Activated naive CD4-positive, alpha-beta T cell treated with anti-CD3 and anti-CD28 coated beads, Interleukin-2, amount 10 ng/mL, durations not matched to agents 7 days and 5 days (primary cell): ENCODE measurements around the gene ISLR2.
"Not testable (repeated sequence)": the region's sequence is repeated elsewhere in the genome, so short reads cannot be mapped to it uniquely, and the experiment has no call there.

Experiments
- CTCF ChIA-PET: fragments of 350-600 bp; sonication (Branson Sonifier 250); formaldehyde crosslinking; loops from one replicate; lab custom pipeline; 2021; ENCODE audit warnings: antibody characterized with exemption; lab: Charles Lee
- DNase-seq: peaks from one replicate; pipeline ENCODE4 v3.0.0-alpha.2; 2020
- H3K27ac Mint-ChIP-seq: one replicate; pipeline ENCODE4 v1.8.0; 2021; ENCODE audit warnings: mild to moderate bottlenecking, moderate library complexity, mixed read lengths
- H3K27me3 Mint-ChIP-seq: one replicate; pipeline ENCODE4 v1.8.0; 2021; ENCODE audit warnings: mild to moderate bottlenecking, mixed read lengths
- H3K36me3 Mint-ChIP-seq: one replicate; pipeline ENCODE4 v1.8.0; 2021; ENCODE audit warnings: mixed read lengths
- H3K4me1 Mint-ChIP-seq: one replicate; pipeline ENCODE4 v1.8.0; 2021; ENCODE audit warnings: mixed read lengths
- H3K4me3 Mint-ChIP-seq: one replicate; pipeline ENCODE4 v1.8.0; 2021; ENCODE audit warnings: mild to moderate bottlenecking, moderate library complexity, mixed read lengths
- H3K9me3 Mint-ChIP-seq: one replicate; pipeline ENCODE4 v1.8.0; 2021; ENCODE audit warnings: mixed read lengths

ISLR2 gene

GRCh38 chr15:74130155-74130848 is at the start of gene ISLR2:
Gene ISLR2 (plus strand): TSS chr15:74130586. CDS start chr15:74132755, 2,169 bp downstream.
- H3K27me3 Mint-ChIP-seq: peaks cover 97% of the 10 kb centered on the region
- peak within 1 kb of the TSS; percentile 78 for H3K27ac Mint-ChIP-seq
- CTCF ChIA-PET: no interaction called here
- H3K4me1 Mint-ChIP-seq: peaks cover 18% of the 10 kb centered on the region
- no peaks in the 10 kb centered on the region for H3K9me3 Mint-ChIP-seq
- peak within 1 kb of the TSS; percentile 2 for H3K4me3 Mint-ChIP-seq
- peaks cover 4% of the 10 kb centered on the region for H3K36me3 Mint-ChIP-seq
- DNase-seq: no peak

- H3K27me3 Mint-ChIP-seq, CTCF ChIA-PET, H3K4me1 Mint-ChIP-seq, DNase-seq, H3K27ac Mint-ChIP-seq, H3K9me3 Mint-ChIP-seq, H3K36me3 Mint-ChIP-seq, H3K4me3 Mint-ChIP-seq: not testable (repeated sequence)
These were observed 47.9 kb upstream of the ISLR2 start, which contains the start of gene GOLGA6A for GRCh38 chr15:74082450-74082849. Gene GOLGA6A (minus strand): TSS chr15:74082550. CDS start chr15:74082509, 41 bp downstream.

- H3K36me3 Mint-ChIP-seq, CTCF ChIA-PET: not testable (repeated sequence)
These were observed 35.8 kb upstream of the ISLR2 start for GRCh38 chr15:74094567-74094966.

GRCh38 chr15:74095610-74096009 is 34.8 kb upstream of the ISLR2 start:
- H3K4me3 Mint-ChIP-seq, H3K36me3 Mint-ChIP-seq, H3K27ac Mint-ChIP-seq, H3K27me3 Mint-ChIP-seq, H3K9me3 Mint-ChIP-seq, CTCF ChIA-PET, H3K4me1 Mint-ChIP-seq, DNase-seq: not testable (repeated sequence)

More at GRCh38 chr15:74094567-74094966, 35.8 kb upstream of the ISLR2 start:
- H3K4me1 Mint-ChIP-seq, H3K27me3 Mint-ChIP-seq, H3K4me3 Mint-ChIP-seq, H3K27ac Mint-ChIP-seq, H3K9me3 Mint-ChIP-seq, DNase-seq: not testable (repeated sequence)

- CTCF ChIA-PET, H3K27ac Mint-ChIP-seq: not testable (repeated sequence)
These were observed 33.5 kb upstream of the ISLR2 start for GRCh38 chr15:74096753-74097474.

GRCh38 chr15:74099963-74100733 is 30.2 kb upstream of the ISLR2 start:
- CTCF ChIA-PET, H3K36me3 Mint-ChIP-seq, H3K9me3 Mint-ChIP-seq, H3K27me3 Mint-ChIP-seq, H3K4me1 Mint-ChIP-seq: not testable (repeated sequence)
- Mint-ChIP-seq H3K4me3 (peak overlapping the region; percentile 83), H3K27ac (peak overlapping the region; percentile 85)
- DNase-seq: peak; percentile 86

More at GRCh38 chr15:74096753-74097474, 33.5 kb upstream of the ISLR2 start:
- not testable (repeated sequence) for H3K27me3 Mint-ChIP-seq, H3K4me1 Mint-ChIP-seq, DNase-seq, H3K4me3 Mint-ChIP-seq, H3K36me3 Mint-ChIP-seq, H3K9me3 Mint-ChIP-seq

- peaks cover 12% of the 10 kb centered on the region for H3K27me3 Mint-ChIP-seq
- H3K27ac Mint-ChIP-seq: no peak overlapping the region
- no peaks in the 10 kb centered on the region for H3K9me3 Mint-ChIP-seq
- H3K4me1 Mint-ChIP-seq: no peaks in the 10 kb centered on the region
- H3K36me3 Mint-ChIP-seq: no peaks in the 10 kb centered on the region
- H3K4me3 Mint-ChIP-seq: no peak overlapping the region
- CTCF ChIA-PET: no interaction called here
- no peak for DNase-seq
These were observed 22.3 kb upstream of the ISLR2 start for GRCh38 chr15:74108111-74108510.

- peaks cover 14% of the 10 kb centered on the region for H3K27me3 Mint-ChIP-seq
- DNase-seq, H3K4me1 Mint-ChIP-seq, H3K9me3 Mint-ChIP-seq, CTCF ChIA-PET, H3K36me3 Mint-ChIP-seq, H3K27ac Mint-ChIP-seq, H3K4me3 Mint-ChIP-seq: not testable (repeated sequence)
These were observed 21.8 kb upstream of the ISLR2 start for GRCh38 chr15:74108611-74109010.

GRCh38 chr15:74109713-74110112 is 20.7 kb upstream of the ISLR2 start:
- H3K4me1 Mint-ChIP-seq: no peaks in the 10 kb centered on the region

GRCh38 chr15:74120426-74120825 is 10.0 kb upstream of the ISLR2 start:
- no peak overlapping the region for H3K27ac Mint-ChIP-seq
- H3K4me3 Mint-ChIP-seq: no peak overlapping the region
- H3K9me3 Mint-ChIP-seq: no peaks in the 10 kb centered on the region
- DNase-seq: no peak
- CTCF ChIA-PET: no interaction called here
- no peaks in the 10 kb centered on the region for H3K36me3 Mint-ChIP-seq
- peaks cover 4% of the 10 kb centered on the region for H3K4me1 Mint-ChIP-seq
- H3K27me3 Mint-ChIP-seq: peaks cover 60% of the 10 kb centered on the region

More at GRCh38 chr15:74109713-74110112, 20.7 kb upstream of the ISLR2 start:
- no peak overlapping the region for H3K4me3 Mint-ChIP-seq
- no peaks in the 10 kb centered on the region for H3K36me3 Mint-ChIP-seq
- no peaks in the 10 kb centered on the region for H3K9me3 Mint-ChIP-seq
- no peak overlapping the region for H3K27ac Mint-ChIP-seq
- DNase-seq: no peak
- CTCF ChIA-PET: no interaction called here
- H3K27me3 Mint-ChIP-seq: peaks cover 25% of the 10 kb centered on the region

- H3K36me3 Mint-ChIP-seq: no peaks in the 10 kb centered on the region
- H3K9me3 Mint-ChIP-seq: no peaks in the 10 kb centered on the region
- peaks cover 65% of the 10 kb centered on the region for H3K27me3 Mint-ChIP-seq
- CTCF ChIA-PET: no interaction called here
- no peak overlapping the region for H3K27ac Mint-ChIP-seq
- no peak for DNase-seq
- peaks cover 4% of the 10 kb centered on the region for H3K4me1 Mint-ChIP-seq
- no peak overlapping the region for H3K4me3 Mint-ChIP-seq
These were observed 9.3 kb upstream of the ISLR2 start for GRCh38 chr15:74121039-74121438.

- DNase-seq: no peak
- H3K27ac Mint-ChIP-seq: no peak overlapping the region
- H3K36me3 Mint-ChIP-seq: no peaks in the 10 kb centered on the region
- peaks cover 72% of the 10 kb centered on the region for H3K27me3 Mint-ChIP-seq
- peaks cover 4% of the 10 kb centered on the region for H3K4me1 Mint-ChIP-seq
- no peaks in the 10 kb centered on the region for H3K9me3 Mint-ChIP-seq
- no peak overlapping the region for H3K4me3 Mint-ChIP-seq
- CTCF ChIA-PET: interaction anchor here (1.8 to 2.3 kb wide), 2 partner anchors 148 to 182 kb away, joined by 4 to 10 read pairs; no protein-coding TSS in a partner anchor
These were observed 8.5 kb upstream of the ISLR2 start for GRCh38 chr15:74121858-74122257.

GRCh38 chr15:74122403-74123130 is 7.8 kb upstream of the ISLR2 start:
- Mint-ChIP-seq H3K4me1 (peaks cover 6% of the 10 kb centered on the region), H3K27ac (no peak overlapping the region)

GRCh38 chr15:74123131-74123429 is 7.3 kb upstream of the ISLR2 start:
- Mint-ChIP-seq H3K27ac (no peak overlapping the region), H3K9me3 (no peaks in the 10 kb centered on the region), H3K4me1 (peaks cover 8% of the 10 kb centered on the region), H3K27me3 (peaks cover 78% of the 10 kb centered on the region), H3K36me3 (no peaks in the 10 kb centered on the region), H3K4me3 (no peak overlapping the region)
- CTCF ChIA-PET: interaction anchor here (0.9 to 2.3 kb wide), 4 partner anchors 150 to 199 kb away, joined by 3 to 10 read pairs (median 4); no protein-coding TSS in a partner anchor
- no peak for DNase-seq

More at GRCh38 chr15:74122403-74123130, 7.8 kb upstream of the ISLR2 start:
- H3K36me3 Mint-ChIP-seq: no peaks in the 10 kb centered on the region
- no peak overlapping the region for H3K4me3 Mint-ChIP-seq
- peaks cover 77% of the 10 kb centered on the region for H3K27me3 Mint-ChIP-seq
- CTCF ChIA-PET: interaction anchor here (1.4 to 2.3 kb wide), 3 partner anchors 149 to 200 kb away, joined by 4 to 10 read pairs (median 5); no protein-coding TSS in a partner anchor
- H3K9me3 Mint-ChIP-seq: no peaks in the 10 kb centered on the region
- DNase-seq: no peak
